ENCODE measurements around the gene GPR153. TPM values are rescaled to one million over a fixed set of nuclear protein-coding genes. Genes with fewer than 3 reads are reported as not detected.

GPR153 gene
- total RNA-seq, 1 donor from 2014 or later, result 8.4 TPM

DNA sequence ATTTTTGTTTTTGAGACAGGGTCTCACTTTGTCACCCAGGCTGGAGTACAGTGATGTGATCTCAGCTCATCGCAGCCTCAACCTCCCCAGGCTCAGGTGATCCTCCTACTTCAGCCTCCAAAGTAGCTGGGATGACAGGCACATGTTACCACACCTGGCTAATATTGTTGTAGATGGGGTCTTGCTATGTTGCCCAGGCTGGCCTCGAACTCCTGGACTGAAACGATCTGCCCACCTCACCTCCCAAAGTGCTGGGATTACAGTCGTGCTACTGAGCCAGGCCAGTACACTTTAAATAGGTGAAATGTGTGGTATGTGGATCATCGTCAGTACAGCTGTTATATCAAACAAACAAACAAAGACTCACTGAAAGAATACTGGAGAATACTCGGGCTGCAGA lies 35.0 kb upstream of the GPR153 start:
- H3K9me3 Mint-ChIP-seq, result no peaks in the 10 kb centered on the region
- no peaks in the 10 kb centered on the region for H4K20me1 ChIP-seq (ENCODE audit: low read depth)
- peaks cover 17% of the 10 kb centered on the region for H3K36me3 Mint-ChIP-seq
- no peak overlapping the region for H3K4me3 ChIP-seq
- no peak overlapping the region for H3K4me3 Mint-ChIP-seq
- no peak overlapping the region for H2AFZ ChIP-seq (replicated peaks)
- H3K4me1 ChIP-seq, result no peaks in the 10 kb centered on the region
- no peak overlapping the region for H3K27ac Mint-ChIP-seq
- H3K36me3 ChIP-seq, result no peaks in the 10 kb centered on the region
- H3K9me3 ChIP-seq (ENCODE audit: low read depth), result no peaks in the 10 kb centered on the region
- H3K27ac ChIP-seq, result no peak overlapping the region
- TF ChIP-seq EZH2phosphoT487 (IDR thresholded peaks at IDR 0.05), result no peak
- TF ChIP-seq, protein P1, sequence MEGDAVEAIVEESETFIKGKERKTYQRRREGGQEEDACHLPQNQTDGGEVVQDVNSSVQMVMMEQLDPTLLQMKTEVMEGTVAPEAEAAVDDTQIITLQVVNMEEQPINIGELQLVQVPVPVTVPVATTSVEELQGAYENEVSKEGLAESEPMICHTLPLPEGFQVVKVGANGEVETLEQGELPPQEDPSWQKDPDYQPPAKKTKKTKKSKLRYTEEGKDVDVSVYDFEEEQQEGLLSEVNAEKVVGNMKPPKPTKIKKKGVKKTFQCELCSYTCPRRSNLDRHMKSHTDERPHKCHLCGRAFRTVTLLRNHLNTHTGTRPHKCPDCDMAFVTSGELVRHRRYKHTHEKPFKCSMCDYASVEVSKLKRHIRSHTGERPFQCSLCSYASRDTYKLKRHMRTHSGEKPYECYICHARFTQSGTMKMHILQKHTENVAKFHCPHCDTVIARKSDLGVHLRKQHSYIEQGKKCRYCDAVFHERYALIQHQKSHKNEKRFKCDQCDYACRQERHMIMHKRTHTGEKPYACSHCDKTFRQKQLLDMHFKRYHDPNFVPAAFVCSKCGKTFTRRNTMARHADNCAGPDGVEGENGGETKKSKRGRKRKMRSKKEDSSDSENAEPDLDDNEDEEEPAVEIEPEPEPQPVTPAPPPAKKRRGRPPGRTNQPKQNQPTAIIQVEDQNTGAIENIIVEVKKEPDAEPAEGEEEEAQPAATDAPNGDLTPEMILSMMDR (IDR thresholded peaks at IDR 0.05), result no peak
- TF ChIP-seq EZH2 (IDR thresholded peaks at IDR 0.05), result no peak
- no peak overlapping the region for H3K4me2 ChIP-seq
- no peak overlapping the region for H3K9ac ChIP-seq
- H3K27me3 Mint-ChIP-seq (ENCODE audit: insufficient read depth, low read depth), result peaks cover 2% of the 10 kb centered on the region
- no peaks in the 10 kb centered on the region for H3K27me3 ChIP-seq
- H3F3A ChIP-seq (ENCODE audit: low read depth), result no peaks in the 10 kb centered on the region
- no peaks in the 10 kb centered on the region for H3K79me2 ChIP-seq (ENCODE audit: low read depth)
- peaks cover 2% of the 10 kb centered on the region for H3K4me1 Mint-ChIP-seq
- no peak for DNase-seq (ENCODE audit: low spot score)

DNA sequence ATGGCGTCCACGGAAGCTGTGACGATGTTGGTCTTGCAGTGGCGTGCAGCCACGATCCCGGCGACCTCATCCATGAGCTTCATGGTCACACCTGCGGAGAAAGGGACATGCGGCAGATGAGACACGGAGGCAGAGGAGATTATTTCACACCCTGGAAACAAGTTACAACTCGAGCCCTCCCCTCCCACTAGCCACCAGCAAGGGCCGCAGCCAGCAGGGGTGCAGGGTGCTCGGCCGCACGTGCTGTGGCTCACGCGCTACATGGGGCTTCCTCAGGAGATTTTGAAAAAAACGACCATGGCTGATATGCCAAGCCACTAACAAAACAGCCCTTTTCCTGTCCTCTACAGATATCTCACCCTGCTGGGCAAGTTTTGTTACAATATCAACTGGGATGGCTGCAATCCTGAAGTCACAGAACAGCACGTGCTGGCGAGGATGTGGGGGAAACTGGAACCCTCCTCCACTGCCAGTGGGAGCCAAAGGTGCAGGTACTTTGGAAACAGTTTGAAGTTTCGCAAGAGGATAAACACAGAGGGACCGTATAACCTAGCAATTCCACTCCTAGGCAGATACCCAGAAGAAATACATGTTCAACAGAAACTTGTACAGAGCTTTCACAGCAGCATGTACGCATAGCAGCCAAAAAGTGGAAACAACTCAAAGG lies 34.1 kb upstream of the GPR153 start:
- Histone ChIP-seq H3K4me2 (no peak overlapping the region), H3K4me1 (no peaks in the 10 kb centered on the region), H4K20me1 (ENCODE audit: low read depth) (no peaks in the 10 kb centered on the region), H3K36me3 (no peaks in the 10 kb centered on the region), H2AFZ (replicated peaks) (no peak overlapping the region), H3K9ac (no peak overlapping the region), H3K9me3 (ENCODE audit: low read depth) (no peaks in the 10 kb centered on the region), H3K27me3 (no peaks in the 10 kb centered on the region), H3F3A (ENCODE audit: low read depth) (no peaks in the 10 kb centered on the region), H3K79me2 (ENCODE audit: low read depth) (no peaks in the 10 kb centered on the region), H3K27ac (no peak overlapping the region), H3K4me3 (no peak overlapping the region)
- Mint-ChIP-seq H3K9me3 (no peaks in the 10 kb centered on the region), H3K27me3 (ENCODE audit: insufficient read depth, low read depth) (no peaks in the 10 kb centered on the region), H3K4me1 (peaks cover 2% of the 10 kb centered on the region), H3K36me3 (peaks cover 12% of the 10 kb centered on the region), H3K4me3 (peak overlapping the region; percentile 54), H3K27ac (peak overlapping the region; percentile 55)
- no peak for DNase-seq (ENCODE audit: low spot score)
- TF ChIP-seq EZH2 (IDR thresholded peaks at IDR 0.05) (no peak), EZH2phosphoT487 (IDR thresholded peaks at IDR 0.05) (no peak)
- TF ChIP-seq, protein P1 (IDR thresholded peaks at IDR 0.05), result no peak

DNA sequence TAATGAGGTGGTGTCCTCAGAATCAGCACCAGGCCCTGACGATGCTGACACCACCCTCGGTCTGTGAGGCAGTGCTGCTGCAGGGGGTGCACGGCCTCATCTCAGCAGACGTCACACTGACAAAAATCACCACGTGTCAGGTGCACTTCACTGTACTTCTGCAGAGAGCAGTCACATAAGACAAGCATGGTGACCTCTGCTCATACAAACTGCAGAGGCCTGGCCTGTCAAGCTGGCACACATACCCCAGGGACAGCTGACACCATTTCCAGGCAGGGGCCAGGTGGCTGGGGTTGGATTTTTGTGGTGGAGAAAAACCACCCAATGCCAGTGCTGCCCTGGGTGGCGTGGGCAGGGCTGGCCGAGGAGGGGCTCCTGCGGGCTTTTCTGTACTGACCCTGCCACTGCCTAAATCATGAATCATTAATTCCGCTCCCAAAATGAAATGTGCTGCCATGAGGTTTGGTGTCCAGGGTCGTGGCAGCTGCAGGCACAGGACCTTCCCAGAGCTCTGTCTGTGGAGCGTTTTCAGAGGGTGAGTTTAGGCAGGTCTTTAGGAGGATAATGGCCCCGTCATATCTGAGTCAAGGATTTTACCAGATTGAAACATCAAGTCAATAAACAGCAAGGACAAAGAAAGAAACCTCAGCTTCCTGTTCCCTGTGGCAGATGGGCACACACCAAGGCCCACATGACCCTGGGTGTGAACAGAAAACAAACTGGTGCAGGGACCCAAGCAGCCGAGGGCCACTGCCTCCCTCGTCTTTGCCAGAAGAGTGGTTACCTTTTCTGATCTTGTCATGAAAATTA lies 33.4 kb upstream of the GPR153 start:
- peak overlapping the region; percentile 82 for H3K27ac Mint-ChIP-seq
- Histone ChIP-seq H4K20me1 (ENCODE audit: low read depth) (no peaks in the 10 kb centered on the region), H3K4me2 (no peak overlapping the region), H2AFZ (replicated peaks) (no peak overlapping the region), H3K9me3 (ENCODE audit: low read depth) (no peaks in the 10 kb centered on the region), H3K4me1 (no peaks in the 10 kb centered on the region), H3K27me3 (no peaks in the 10 kb centered on the region), H3K27ac (no peak overlapping the region), H3F3A (ENCODE audit: low read depth) (no peaks in the 10 kb centered on the region), H3K9ac (no peak overlapping the region), H3K4me3 (no peak overlapping the region), H3K79me2 (ENCODE audit: low read depth) (no peaks in the 10 kb centered on the region), H3K36me3 (no peaks in the 10 kb centered on the region)
- peak overlapping the region; percentile 54 for H3K4me3 Mint-ChIP-seq
- TF ChIP-seq, protein P1 (IDR thresholded peaks at IDR 0.05), result no peak
- no peak for TF ChIP-seq EZH2phosphoT487 (IDR thresholded peaks at IDR 0.05)
- no peak for TF ChIP-seq EZH2 (IDR thresholded peaks at IDR 0.05)
- H3K36me3 Mint-ChIP-seq, result peaks cover 14% of the 10 kb centered on the region
- no peak for DNase-seq (ENCODE audit: low spot score)
- no peaks in the 10 kb centered on the region for H3K27me3 Mint-ChIP-seq (ENCODE audit: insufficient read depth, low read depth)
- H3K9me3 Mint-ChIP-seq, result no peaks in the 10 kb centered on the region
- peaks cover under 1% of the 10 kb centered on the region for H3K4me1 Mint-ChIP-seq

Data from neural progenitor cell (in vitro differentiated cells).